HG03565 (cell line): ENCODE results near the gene TSPEAR.
"Not testable (repeated sequence)": the region's sequence is repeated elsewhere in the genome, so short reads cannot be mapped to it uniquely, and the experiment has no call there.

Experiments
- ATAC-seq: cut with Tn5 transposase; IDR thresholded peaks from one replicate; pipeline ENCODE4 v1.9.1; 2021; ENCODE audit warnings: mild to moderate bottlenecking, moderate library complexity; ENCODE audit not compliant: unreplicated experiment

The TSPEAR gene

DNA sequence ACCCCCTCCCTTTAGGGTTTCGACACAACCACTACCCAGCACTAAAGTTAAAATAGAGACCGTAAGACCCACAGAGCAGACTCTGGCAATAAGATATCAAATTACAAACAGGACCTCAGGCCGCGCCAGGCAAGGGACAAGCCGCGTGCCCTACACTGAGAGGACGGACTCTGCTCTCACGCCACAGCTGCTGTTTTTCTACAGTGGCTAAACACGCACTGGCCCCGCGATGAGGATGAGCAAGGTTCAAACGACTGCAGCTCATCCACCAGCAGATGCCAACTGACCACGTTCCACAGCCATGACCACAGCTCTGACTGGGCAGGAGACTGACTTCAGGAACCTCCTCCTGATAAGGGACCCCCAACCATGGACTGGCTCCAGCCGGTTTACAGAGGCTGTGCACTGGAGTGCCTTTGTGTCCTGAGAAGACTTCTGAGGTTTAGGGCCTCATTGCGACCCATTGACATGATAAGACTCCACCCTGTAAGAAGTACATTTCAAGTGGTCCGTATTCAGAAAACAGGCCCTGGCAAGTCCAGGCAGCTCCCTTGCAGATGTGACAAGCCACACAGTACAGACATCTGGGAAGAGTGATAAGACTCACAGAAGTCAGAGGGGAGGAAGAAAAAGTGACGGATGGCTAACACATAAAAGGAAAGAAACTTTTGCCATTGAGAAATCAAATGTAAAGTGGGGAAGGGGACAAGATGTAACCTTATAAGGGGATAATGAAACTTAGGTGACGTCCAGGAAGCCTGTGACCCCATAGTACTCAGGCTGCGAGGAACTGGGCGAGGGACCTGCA lies 117.6 kb downstream of the TSPEAR start:
- ATAC-seq: no peak

DNA sequence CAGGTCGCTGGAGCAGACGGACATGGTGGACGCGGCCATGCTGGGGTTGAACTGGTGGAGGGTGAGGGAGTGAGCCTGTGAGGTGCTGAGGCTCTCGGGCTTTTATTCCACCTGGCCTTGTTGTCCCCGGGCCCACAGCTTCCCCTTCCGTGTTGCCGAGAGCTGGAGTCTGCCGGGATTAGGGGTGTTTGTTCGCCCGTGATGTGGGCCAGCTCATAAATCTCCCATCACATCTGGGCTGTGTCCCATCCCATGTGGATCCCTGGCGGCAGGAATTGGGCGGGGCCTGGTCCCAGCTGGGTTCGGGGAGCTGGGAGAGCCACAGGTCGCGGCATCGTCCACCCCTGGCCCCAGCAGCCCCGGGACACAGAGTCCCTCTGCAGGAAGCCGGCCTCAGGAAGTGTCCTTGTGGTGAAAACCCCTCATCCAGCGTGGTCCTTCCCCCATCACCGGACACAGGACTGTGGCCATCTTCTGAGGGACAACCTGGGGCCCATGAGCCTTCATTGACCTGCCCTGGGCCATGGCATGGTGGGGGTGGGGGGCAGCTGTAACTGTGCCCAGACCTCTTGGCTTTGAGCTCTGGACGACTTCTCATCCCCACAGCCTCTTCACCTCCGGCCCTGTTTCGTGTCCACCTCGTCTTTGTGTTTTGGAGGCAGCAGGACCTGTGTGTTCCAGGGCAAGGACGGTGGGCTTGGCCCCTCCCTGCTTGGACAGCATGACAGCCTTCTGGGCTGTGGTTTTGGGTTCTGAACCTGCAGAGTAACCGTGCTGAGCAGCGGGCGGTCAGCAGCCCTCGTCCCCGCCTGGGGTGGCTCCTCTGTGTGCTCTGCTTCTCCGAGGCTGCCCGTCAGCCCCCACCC lies 118.7 kb downstream of the TSPEAR start, which contains the start of gene KRTAP10-6:
Gene KRTAP10-6 (minus strand): TSS at position 60 of the 866 bp plus-strand sequence. CDS start 21 bp downstream, at position 39.
- no peak for ATAC-seq

DNA sequence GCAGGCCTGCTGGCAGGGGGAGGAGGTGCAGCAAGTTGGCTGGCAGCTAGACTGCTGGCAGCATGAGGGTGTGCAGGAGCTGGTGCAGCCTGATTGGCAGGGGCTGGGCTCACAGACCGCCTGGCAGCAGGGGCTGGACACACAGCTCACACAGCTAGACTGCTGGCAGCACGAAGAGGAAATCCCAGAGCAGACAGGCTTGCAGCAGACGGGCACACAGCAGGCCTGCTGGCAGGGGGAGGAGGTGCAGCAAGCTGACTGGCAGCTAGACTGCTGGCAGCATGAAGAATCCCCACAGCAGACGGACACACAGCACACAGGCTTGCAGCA lies 119.6 kb downstream of the TSPEAR start:
- ATAC-seq: not testable (repeated sequence)

DNA sequence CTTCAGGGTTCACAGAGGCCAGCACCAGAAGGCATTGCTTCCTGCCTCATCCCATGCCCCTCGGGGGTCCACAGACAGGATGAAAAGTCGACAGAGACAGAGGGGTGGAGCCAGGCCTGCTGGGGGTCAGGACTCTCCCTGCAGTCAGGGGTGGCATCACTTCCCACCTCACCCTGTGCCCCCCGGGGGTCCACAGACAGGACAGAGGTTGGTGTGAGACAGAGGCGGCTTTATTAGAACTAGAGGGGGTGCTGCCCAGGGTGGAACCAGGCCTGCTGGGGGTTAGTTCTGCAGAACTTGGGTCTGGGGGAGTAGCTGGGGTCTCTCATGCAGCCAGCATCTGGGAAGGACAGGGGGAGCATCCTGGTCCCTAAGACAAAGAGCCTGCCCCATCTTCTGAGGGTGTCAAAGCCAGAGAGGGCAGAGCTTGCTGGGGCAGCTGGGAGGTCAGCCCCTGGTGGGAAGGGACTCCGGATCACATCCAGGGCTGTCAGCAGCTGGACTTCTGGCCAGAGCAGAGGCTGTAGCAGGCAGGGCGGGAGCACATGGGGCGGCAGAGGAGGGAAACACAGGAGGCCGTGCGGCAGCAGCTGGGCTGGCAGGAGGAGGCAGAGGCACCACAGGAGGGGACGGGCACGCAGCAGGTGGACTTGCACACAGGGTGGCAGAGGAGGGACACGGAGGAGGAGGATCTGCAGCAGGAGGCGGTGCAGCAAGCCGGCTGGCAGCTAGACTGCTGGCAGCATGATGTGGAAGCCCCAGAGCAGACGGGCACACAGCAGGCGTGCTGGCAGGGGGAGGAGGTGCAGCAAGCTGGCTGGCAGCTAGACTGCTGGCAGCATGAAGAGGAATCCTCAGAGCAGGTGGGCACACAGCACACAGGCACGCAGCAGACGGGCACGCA lies 120.2 kb downstream of the TSPEAR start:
- not testable (repeated sequence) for ATAC-seq

DNA sequence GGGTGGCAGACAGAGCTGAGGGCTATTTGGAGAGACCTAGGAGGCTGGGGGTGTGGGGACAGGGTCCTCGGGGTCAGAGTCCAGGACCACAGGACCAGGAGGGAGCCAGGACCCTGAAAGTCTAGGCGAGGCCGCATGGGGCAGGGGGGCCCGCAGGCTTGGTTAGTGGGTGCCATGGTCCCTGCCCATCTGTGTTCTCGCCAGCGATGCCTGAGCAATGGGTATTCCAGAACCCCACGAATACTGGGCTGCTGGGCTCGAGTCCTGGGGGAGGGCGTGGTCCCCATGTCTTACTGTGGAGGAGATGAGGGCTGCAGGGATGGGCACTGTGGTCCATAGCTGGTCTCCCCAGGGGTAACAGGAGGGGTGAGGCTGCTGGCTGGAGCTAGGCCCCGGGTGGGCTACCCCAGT lies 121.1 kb downstream of the TSPEAR start:
- no peak for ATAC-seq

DNA sequence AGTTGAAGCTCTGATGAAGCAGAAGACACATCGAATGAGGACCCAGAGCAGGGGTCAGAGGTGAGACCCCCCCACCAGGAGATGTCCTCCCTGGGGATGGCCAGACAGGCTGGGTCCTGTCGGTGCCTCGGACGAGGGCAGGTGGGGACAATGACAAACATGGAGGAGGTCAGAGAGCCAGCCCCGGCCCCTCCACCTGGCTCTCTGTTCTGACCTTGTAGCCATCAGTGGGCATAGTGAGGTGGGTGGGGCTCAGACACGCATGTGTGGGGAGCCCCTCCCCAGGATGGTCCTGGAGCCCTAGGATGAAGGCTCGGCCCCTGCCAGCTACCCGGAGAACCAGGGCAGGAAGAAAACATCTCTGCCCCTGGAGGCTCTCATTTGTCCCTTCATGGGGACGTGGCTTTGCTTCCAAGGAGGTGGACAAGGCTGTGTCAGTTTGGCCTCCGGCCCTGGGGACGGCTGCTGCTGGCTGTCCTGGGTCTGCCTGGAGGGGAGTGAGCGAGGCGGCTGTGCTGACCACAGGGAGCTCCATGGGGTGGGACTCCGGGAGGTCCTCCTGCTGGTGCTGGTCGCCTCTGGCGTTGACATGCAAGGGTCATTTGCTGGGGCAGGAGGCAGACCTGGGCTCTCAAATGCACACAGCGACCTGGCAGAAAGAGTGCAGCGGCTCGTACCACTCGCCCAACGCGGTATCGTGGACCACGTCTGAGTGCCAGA lies 121.6 kb downstream of the TSPEAR start:
- no peak for ATAC-seq

DNA sequence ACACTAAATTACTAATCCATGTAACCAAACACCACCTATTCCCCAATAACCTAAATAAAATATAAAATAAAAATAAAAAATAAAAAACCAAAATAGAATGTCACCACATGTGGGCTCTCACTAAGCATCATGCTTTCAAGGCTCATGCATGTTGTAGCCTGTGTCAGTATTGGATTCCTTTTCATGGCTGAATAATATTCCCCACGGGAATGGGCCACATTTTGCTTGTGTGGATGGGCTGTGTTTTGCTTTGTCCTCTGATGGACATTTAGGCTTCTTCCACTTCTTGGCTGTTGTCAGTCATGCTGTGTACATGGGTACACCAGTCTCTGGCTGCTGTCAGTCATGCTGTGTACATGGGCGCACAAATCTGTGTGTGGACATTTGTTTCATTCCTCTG lies 122.3 kb downstream of the TSPEAR start:
- ATAC-seq: no peak

DNA sequence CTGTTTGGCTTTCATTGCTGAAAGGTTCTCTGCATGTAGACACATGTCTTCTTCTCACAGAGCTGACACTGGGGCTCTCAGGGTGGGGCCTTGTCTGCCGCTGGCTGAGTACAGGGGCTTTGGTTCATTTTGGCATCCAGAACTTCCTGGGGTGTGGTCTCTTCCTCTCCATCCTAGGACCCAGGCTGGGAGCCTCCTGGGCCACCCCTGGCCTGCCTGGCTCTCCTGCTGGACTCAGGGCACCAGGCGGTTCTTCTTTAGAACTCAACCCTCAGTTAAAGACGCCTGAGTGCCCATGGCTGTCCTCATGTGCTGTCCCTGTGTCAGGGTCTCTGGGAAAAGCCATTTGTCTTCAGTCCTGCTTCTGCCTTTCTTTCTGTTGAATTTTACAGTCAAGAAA lies 125.5 kb downstream of the TSPEAR start:
- no peak for ATAC-seq

DNA sequence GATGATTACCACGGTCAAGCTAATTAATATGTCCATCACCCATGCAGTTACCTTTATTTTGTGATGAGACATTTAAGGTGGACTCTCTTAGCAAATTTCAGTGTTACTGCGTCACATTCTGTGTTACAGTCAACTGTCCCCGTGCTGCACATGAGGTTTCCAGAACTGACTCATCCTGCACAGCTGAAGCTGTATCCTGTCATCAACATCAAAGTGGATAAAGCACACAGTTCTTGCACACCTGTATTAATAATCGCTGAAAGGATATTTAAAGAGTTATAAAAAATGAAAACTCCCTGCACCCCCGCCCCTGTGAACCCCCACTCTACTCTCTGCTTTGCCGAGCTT lies 127.6 kb downstream of the TSPEAR start:
- no peak for ATAC-seq

DNA sequence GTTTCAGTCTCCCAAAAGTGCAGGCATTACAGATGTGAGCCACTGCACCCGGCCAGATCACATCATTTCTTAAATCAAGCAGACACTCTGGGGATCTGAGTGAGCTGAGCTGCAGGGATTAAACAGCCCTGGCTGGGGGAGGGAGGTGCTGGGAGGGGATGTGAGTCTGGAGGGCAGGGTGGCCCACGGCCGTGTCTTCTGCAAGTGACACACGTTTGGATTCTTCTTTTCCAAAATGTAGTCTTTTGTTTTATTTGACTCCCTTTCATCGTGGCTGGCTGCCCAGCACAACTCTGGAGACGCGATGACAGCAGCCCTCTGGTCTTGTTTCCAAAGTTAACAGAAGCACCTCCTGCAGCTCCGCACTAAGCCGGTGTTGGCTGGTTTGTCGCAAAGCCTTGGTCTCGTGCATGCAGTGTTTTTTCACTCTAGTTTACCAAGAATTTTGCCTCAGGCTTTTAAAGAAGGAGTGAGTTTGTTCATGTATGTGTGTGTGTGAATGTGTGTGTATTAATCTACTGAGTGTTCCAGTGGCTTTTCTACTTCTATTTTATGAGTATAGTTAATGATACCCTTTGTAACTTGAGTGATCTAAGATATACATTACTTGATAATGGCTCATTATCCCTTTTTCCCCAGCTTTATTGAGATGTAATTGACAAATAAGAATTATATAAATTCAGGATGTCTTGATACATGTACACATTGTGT lies 128.1 kb downstream of the TSPEAR start:
- ATAC-seq: no peak

DNA sequence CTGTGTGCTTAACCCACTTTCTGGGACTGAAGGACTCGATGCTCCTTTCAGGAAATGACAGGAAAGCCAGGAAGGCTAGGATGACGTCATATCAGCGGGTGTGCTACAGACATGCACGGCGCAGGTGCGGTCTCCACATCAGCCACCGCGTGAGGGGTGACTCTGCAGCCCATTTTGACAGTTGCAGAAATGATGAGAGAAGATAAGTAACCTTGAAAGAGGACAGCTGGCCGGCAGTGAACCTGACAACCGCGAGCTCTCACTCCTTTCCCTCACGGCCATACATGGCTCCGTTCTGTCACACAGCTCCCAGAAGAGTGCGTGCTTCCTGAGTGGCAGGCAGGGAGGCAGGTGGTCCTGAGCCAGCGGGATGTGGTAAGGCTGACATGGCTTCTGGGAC lies 129.3 kb downstream of the TSPEAR start:
- no peak for ATAC-seq

DNA sequence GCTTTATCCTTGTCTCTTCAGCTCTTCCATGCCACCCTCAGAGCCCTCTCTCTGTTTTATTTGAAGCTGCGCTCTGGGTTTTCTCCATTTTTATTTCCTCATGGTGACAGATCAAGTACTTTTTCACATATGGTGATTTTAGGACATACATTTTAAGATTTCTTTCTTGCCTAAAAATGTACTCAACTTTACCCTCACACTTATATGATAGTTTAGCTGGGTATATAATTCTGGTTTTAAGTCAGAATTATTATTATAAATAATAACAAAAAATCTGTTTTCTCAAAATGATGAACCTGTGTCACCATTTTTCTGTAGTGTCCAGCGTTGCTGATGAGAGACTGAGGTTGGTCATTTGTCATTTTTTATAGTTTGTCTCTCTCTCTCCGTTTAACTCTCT lies 130.2 kb downstream of the TSPEAR start:
- no peak for ATAC-seq

DNA sequence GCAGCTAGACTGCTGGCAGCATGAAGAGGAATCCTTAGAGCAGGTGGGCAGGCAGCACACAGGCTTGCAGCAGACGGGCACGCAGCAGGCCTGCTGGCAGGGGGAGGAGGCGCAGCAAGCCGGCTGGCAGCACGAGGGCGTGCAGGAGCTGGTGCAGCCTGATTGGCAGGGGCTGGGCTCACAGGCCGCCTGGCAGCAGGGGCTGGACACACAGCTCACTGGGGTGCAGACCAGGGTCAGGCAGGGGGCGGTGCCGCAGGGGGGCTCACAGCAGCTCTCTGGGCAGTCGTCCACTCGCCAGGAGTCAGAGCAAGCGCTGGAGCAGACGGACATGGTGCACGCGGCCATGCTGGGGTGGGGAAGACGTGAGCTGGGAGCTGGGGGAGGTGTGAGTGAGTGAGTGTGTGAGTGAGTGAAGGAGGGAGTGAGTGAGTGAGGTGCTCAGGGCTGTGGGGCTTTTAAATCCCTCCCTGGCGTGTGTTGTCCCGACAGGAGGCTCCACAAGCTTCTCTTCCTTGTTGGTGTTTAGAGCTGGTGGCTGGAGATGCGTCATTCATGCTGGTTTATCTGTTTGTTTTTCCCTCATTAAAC lies 131.0 kb downstream of the TSPEAR start, which contains the start of gene KRTAP10-5:
Gene KRTAP10-5 (minus strand): TSS at position 374 of the 591 bp plus-strand sequence. CDS start 26 bp downstream, at position 348.
- ATAC-seq: not testable (repeated sequence)

DNA sequence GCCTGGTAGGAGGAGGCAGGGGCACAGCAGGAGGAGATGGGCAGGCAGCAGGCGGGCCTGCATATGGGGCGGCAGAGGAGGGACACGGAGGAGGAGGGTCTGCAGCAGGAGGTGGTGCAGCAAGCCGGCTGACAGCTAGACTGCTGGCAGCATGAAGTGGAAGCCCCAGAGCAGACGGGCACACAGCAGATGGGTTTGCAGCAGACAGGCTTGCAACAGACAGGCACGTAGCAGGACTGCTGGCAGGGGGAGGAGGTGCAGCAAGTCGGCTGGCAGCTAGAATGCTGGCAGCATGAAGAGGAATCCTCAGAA lies 131.6 kb downstream of the TSPEAR start:
- no peak for ATAC-seq

DNA sequence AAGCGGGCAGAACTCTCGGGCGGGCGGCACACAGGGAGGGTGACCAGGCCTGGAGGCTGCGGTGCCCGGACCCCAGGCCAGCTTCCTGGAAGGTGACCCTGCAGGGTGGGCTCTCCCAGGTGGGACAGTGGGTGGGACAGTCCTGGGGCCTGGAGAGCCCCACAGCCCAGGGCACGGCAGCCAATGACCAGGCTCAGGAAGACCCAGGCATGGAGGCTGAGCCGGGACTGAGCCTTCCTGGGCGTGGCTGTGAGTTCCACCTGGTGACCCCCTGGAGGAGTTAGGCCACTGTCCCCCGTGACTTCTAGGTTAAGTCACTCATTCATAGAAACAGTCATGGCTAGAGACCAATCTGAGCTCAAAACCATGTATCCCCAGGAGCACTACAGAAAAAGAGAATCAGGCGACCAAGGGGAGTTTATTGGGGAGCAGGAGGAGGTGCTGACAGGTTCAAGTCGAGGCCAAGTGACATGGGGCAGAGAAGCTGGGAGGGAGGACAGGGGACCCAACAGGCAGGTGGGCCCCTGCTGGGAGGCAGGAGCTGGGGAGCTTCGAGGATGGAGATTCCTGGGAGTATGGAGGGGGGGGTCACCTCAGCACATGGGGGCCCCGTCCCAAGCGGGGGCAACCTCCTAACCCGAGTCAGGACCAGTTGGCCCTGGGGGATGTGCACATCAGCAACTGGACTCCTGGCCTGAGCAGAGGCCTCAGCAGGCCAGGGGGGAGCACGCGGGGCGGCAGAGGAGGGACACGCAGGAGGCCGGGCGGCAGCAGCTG lies 132.1 kb downstream of the TSPEAR start:
- no peak for ATAC-seq

DNA sequence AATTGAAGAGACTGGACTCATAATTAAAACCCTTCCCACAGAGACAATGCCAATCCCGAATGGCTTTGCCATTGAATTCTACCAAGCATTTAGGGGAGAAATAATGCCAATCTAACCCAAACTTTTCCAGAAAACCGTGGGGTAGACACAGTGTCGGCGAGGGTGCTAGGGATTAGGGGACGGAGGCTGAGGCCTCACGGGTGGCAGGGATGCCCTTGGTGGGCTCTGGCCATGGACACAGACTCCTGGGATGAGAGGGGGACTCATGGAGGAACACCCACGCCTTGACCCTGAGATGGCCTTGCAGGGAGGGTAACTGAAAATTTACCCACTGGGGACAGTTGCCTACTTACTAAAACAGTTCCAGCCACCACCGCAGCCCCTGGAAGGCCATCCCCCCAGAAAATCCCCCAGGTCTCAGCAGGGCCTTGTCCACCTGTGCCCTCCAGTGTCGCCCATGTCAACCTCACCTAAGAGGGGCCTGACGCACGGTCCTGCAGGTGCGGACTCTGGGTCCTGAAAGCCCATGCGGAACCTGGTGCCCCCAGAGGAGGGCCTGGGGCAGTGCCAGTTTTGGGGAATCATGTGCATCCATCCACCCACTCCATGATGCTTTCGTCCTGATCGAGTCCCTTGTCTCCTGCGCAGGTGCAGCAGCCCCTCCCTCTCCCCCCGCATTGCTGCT lies 132.9 kb downstream of the TSPEAR start:
- no peak for ATAC-seq

DNA sequence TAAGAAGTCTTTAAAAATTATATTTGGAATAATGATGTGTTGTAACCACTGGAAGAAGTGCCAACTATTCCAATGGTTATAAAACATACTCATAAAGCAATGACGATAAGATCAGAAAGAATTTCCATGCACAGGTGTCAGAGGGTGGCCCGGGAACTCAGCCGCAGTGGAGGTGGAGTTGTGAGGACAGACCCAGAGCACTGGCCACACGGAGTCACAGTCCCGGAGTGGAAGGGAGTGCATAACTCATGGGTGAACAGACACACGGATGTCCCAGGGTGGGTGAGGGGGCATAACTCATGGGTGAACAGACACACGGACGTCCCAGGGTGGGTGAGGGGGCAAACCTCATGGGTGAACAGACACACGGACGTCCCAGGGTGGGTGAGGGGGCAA lies 135.3 kb downstream of the TSPEAR start:
- ATAC-seq: no peak
